GM12873 (cell line): ENCODE results near the gene THSD8.
A peak's percentile ranks its signal among the peaks of the same experiment; 100 is the strongest.

Experiments
- CTCF ChIP-seq: IDR thresholded peaks from 2 replicates; pipeline ENCODE4 v1.5.1; 2012; ENCODE audit warnings: low read depth, mild to moderate bottlenecking, moderate library complexity, low read length, control low read depth; ENCODE audit not compliant: insufficient read depth; ENCODE audit errors: missing control alignments

Gene THSD8

GRCh38 chr19:12764698-12765097 lies 37.2 kb upstream of the THSD8 start:
- no peak for TF ChIP-seq CTCF

GRCh38 chr19:12766051-12766521 lies 35.8 kb upstream of the THSD8 start:
- peak; percentile 76 for TF ChIP-seq CTCF

GRCh38 chr19:12767150-12767549 lies 34.7 kb upstream of the THSD8 start:
- no peak for TF ChIP-seq CTCF

GRCh38 chr19:12767666-12768065 lies 34.2 kb upstream of the THSD8 start:
- TF ChIP-seq CTCF = no peak

- TF ChIP-seq CTCF = no peak
These were observed 32.2 kb upstream of the THSD8 start for GRCh38 chr19:12769689-12770088.

GRCh38 chr19:12770922-12771321 lies 30.9 kb upstream of the THSD8 start:
- TF ChIP-seq CTCF = no peak

- TF ChIP-seq CTCF = no peak
These were observed 29.5 kb upstream of the THSD8 start for GRCh38 chr19:12772323-12772722.

- peak; percentile 26 for TF ChIP-seq CTCF
These were observed 28.3 kb upstream of the THSD8 start for GRCh38 chr19:12773571-12773970.
